ENCODE results near the gene GMPR.

GMPR gene

DNA sequence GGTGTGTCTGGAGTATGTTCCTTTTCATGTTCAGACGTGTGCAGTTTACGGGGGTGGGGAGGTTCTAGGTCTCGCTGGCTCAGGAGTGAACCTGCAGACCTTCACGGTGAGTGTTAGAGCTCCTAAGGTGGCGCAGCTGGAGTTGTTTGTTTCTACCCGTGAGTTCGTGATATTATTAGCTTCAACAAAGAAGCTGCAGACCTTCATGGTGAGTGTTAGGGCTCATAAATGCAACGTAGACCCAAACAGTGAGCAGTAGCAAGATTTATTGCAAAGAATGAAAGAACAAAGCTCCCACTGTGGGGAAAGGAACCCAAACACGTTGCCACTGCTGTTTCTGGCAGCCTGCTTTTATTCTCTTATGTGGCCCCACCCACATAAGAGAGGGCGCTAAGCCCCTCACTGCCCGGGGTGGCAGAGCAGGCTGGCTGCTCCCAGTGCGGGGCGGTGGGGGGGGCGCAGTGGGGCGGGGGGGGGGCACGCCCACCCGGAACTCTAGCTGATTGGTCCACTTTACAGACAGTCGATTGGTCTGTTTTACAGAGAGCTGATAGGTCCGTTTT, 41.3 kb upstream of the GMPR start:
- Histone ChIP-seq H3K79me2 (ENCODE audit: insufficient read depth, low read length) (no peaks in the 10 kb centered on the region), H3K4me3 (ENCODE audit: insufficient read depth, low read length, poor library complexity, severe bottlenecking) (no peak overlapping the region)

DNA sequence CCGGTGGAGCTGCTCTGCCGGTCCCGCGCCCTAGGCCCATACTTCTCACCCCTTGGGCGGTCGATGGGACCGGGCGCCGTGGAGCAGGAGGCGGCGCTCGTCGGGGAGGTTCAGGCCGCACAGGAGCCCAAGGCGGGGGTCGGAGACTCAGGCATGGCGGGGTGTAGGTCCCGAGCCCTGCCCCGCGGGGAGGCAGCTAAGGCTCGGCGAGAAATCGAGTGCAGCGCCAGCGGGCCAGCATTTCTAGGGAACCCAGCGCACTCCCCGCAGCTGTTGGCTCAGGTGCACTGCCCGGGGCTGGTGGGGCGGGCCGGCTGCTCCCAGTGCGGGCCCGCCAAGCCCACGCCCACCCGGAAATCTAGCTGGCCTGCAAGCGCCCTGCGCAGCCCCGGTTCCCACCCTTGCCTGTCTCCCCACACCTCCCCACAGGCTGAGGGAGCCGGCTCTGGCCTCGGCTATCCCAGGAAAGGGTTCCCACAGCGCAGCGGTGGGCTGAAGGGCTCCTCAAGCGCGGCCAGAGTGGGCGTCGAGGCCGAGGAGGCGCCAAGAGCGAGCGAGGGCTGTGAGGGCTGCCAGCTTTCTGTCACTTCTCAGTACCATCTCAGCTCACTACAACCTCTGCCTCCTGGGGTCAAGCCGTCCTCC, 40.2 kb upstream of the GMPR start:
- Histone ChIP-seq H3K9ac (ENCODE audit: low read length) (no peak overlapping the region), H3K4me2 (ENCODE audit: low read depth, low read length, poor library complexity, severe bottlenecking) (no peak overlapping the region), H3K27ac (ENCODE audit: low read depth, low read length) (no peak overlapping the region), H3K4me3 (ENCODE audit: insufficient read depth, low read length, poor library complexity, severe bottlenecking) (no peak overlapping the region), H3K79me2 (ENCODE audit: insufficient read depth, low read length) (no peaks in the 10 kb centered on the region), H3K36me3 (ENCODE audit: low read length) (no peaks in the 10 kb centered on the region), H4K20me1 (ENCODE audit: low read depth, low read length) (no peaks in the 10 kb centered on the region), H3K9me2 (replicated peaks; ENCODE audit: insufficient read depth, low read length) (no peaks in the 10 kb centered on the region), H3F3A (ENCODE audit: insufficient read depth) (peaks cover 15% of the 10 kb centered on the region; the same call in 1 of the 2 replicates), H3K9me3 (ENCODE audit: insufficient read depth, low read length) (no peaks in the 10 kb centered on the region), H3K27me3 (ENCODE audit: low read length) (no peaks in the 10 kb centered on the region), H2AFZ (ENCODE audit: low read depth, low read length, severe bottlenecking) (no peak overlapping the region)
- TF ChIP-seq EZH2phosphoT487 (conservative IDR thresholded peaks at IDR 0.05; ENCODE audit: low read length): no peak
- TF ChIP-seq, protein P1, sequence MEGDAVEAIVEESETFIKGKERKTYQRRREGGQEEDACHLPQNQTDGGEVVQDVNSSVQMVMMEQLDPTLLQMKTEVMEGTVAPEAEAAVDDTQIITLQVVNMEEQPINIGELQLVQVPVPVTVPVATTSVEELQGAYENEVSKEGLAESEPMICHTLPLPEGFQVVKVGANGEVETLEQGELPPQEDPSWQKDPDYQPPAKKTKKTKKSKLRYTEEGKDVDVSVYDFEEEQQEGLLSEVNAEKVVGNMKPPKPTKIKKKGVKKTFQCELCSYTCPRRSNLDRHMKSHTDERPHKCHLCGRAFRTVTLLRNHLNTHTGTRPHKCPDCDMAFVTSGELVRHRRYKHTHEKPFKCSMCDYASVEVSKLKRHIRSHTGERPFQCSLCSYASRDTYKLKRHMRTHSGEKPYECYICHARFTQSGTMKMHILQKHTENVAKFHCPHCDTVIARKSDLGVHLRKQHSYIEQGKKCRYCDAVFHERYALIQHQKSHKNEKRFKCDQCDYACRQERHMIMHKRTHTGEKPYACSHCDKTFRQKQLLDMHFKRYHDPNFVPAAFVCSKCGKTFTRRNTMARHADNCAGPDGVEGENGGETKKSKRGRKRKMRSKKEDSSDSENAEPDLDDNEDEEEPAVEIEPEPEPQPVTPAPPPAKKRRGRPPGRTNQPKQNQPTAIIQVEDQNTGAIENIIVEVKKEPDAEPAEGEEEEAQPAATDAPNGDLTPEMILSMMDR (IDR thresholded peaks at IDR 0.05; ENCODE audit: insufficient read depth, low read length, poor library complexity, severe bottlenecking): no peak

More for the DNA sequence above, 41.3 kb upstream of the GMPR start:
- Histone ChIP-seq H3F3A (ENCODE audit: insufficient read depth) (peaks cover 8% of the 10 kb centered on the region; the same call in 1 of the 2 replicates), H3K27ac (ENCODE audit: low read depth, low read length) (no peak overlapping the region), H3K9ac (ENCODE audit: low read length) (no peak overlapping the region), H3K36me3 (ENCODE audit: low read length) (no peaks in the 10 kb centered on the region), H4K20me1 (ENCODE audit: low read depth, low read length) (no peaks in the 10 kb centered on the region), H3K27me3 (ENCODE audit: low read length) (no peaks in the 10 kb centered on the region), H2AFZ (ENCODE audit: low read depth, low read length, severe bottlenecking) (no peak overlapping the region), H3K9me3 (ENCODE audit: insufficient read depth, low read length) (no peaks in the 10 kb centered on the region), H3K9me2 (replicated peaks; ENCODE audit: insufficient read depth, low read length) (no peaks in the 10 kb centered on the region), H3K4me2 (ENCODE audit: low read depth, low read length, poor library complexity, severe bottlenecking) (no peak overlapping the region)
- TF ChIP-seq, protein P1 (IDR thresholded peaks at IDR 0.05; ENCODE audit: insufficient read depth, low read length, poor library complexity, severe bottlenecking): no peak
- TF ChIP-seq EZH2phosphoT487 (conservative IDR thresholded peaks at IDR 0.05; ENCODE audit: low read length): no peak

DNA sequence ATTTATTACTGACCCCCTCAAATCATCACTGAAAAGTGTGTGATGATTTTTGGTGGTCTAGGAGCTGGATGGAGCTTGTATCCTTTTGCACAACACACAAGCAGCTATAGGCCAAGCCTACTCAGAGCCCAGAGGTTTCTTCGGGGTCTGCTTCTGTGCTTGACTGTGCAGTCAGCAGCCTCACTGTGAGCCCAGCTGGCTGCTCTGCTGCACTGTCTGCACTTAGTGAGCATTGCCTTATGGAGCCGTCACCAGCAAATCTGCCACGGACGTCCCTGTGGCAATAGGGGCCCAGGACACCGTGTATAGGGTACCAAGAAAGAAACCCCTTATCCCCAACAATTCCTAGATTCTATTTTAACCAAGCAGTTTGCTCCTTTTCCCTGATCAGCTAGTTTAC, 38.6 kb upstream of the GMPR start:
- peaks cover 29% of the 10 kb centered on the region for H3F3A ChIP-seq (ENCODE audit: insufficient read depth)
- H3K4me3 ChIP-seq (ENCODE audit: insufficient read depth, low read length, poor library complexity, severe bottlenecking): peak overlapping the region; percentile 37
- H3K79me2 ChIP-seq (ENCODE audit: insufficient read depth, low read length): no peaks in the 10 kb centered on the region
- H3K9me3 ChIP-seq (ENCODE audit: insufficient read depth, low read length): no peaks in the 10 kb centered on the region
- no peaks in the 10 kb centered on the region for H3K36me3 ChIP-seq (ENCODE audit: low read length)
- no peaks in the 10 kb centered on the region for H4K20me1 ChIP-seq (ENCODE audit: low read depth, low read length)
- no peaks in the 10 kb centered on the region for H3K9me2 ChIP-seq (replicated peaks; ENCODE audit: insufficient read depth, low read length)
- no peaks in the 10 kb centered on the region for H3K27me3 ChIP-seq (ENCODE audit: low read length)
- H3K27ac ChIP-seq (ENCODE audit: low read depth, low read length): peak overlapping the region; percentile 86
- peak overlapping the region; percentile 70 for H3K4me2 ChIP-seq (ENCODE audit: low read depth, low read length, poor library complexity, severe bottlenecking)
- peak overlapping the region; percentile 57 for H3K9ac ChIP-seq (ENCODE audit: low read length)
- peak overlapping the region; percentile 79 for H2AFZ ChIP-seq (ENCODE audit: low read depth, low read length, severe bottlenecking)
- TF ChIP-seq EZH2phosphoT487 (conservative IDR thresholded peaks at IDR 0.05; ENCODE audit: low read length): no peak
- TF ChIP-seq, protein P1 (IDR thresholded peaks at IDR 0.05; ENCODE audit: insufficient read depth, low read length, poor library complexity, severe bottlenecking): no peak

Measured in SU-DHL-6 (cell line).